Endothelial cell of umbilical vein (primary cell): ENCODE measurements around the gene CCDC47. TPM values are rescaled to one million over a fixed set of nuclear protein-coding genes. Genes with fewer than 3 reads are reported as not detected.

ENCODE experiments used
- BruUV-seq: library from RNA; stranded (reverse); fragments of 400-500 nt; replicated peaks from 2 replicates; lab custom pipeline; 2021; lab: Mats Ljungman, UMichigan
- CTCF ChIA-PET: fragments of 300-600, 350-600 bp; sonication (Branson Sonifier 250); formaldehyde crosslinking; loops from one replicate; lab custom pipeline; 2021; ENCODE audit warnings: antibody characterized with exemption, inconsistent platforms; lab: Charles Lee
- POLR2A ChIA-PET: fragments of 300-600, 350-600 bp; sonication (Branson Sonifier 250); formaldehyde crosslinking; loops from one replicate; lab custom pipeline; 2021; ENCODE audit warnings: antibody characterized with exemption, inconsistent platforms; lab: Charles Lee
- DNase-seq: peaks from one replicate; pipeline ENCODE4 v3.0.0-alpha.2; 2011; ENCODE audit warnings: low read depth, low spot score
- FAIRE-seq: peaks from 2 replicates; lab custom pipeline; 2011; peaks lifted over from hg19 to GRCh38; lab: Jason Lieb, UNC
- H2AFZ ChIP-seq: 2 replicates; pipeline ENCODE4 v1.6.0; 2012; ENCODE audit warnings: low read depth, low read length, control low read depth, inconsistent platforms
- H3K27ac ChIP-seq: 2 replicates; pipeline ENCODE4 v1.5.1; 2011; ENCODE audit warnings: low read depth, mild to moderate bottlenecking, control low read depth, low read length, moderate library complexity; ENCODE audit not compliant: insufficient read depth
- H3K27me3 ChIP-seq, 2 experiments: 2 replicates each; pipeline versions ENCODE4 v1.6.0 to v1.6.1; 2011; ENCODE audit warnings: low read length in 2 of 2, mixed read lengths in 1 of 2; ENCODE audit not compliant: control insufficient read depth in 2 of 2, insufficient read depth in 2 of 2
- H3K36me3 ChIP-seq, 2 experiments: 2 replicates in 1 of 2; 3 replicates in 1 of 2; pipeline ENCODE4 v1.5.1; 2011; ENCODE audit warnings: low read length in 2 of 2, mild to moderate bottlenecking in 1 of 2, moderate library complexity in 1 of 2; ENCODE audit not compliant: control insufficient read depth in 2 of 2, insufficient read depth in 2 of 2; ENCODE audit errors: extremely low read depth in 1 of 2
- H3K4me1 ChIP-seq: 3 replicates; pipeline ENCODE4 v1.5.1; 2011; ENCODE audit warnings: mild to moderate bottlenecking, low read length; ENCODE audit not compliant: control insufficient read depth, insufficient read depth; ENCODE audit errors: extremely low read depth
- H3K4me2 ChIP-seq: 2 replicates; pipeline ENCODE4 v1.6.1; 2011; ENCODE audit warnings: low read length, control low read depth, mixed read lengths; ENCODE audit not compliant: insufficient read depth
- H3K4me3 ChIP-seq, 3 experiments: fragments of 200-600 bp in 1 of 3; sonication (generic), shearing (Covaris generic) in 1 of 3; replicated peaks in 1 of 3; 2 replicates each; pipeline ENCODE4 v1.5.1; 2011 to 2016; ENCODE audit warnings: control low read depth in 3 of 3, low read length in 3 of 3, mild to moderate bottlenecking in 2 of 3, inconsistent platforms in 1 of 3, low read depth in 1 of 3, moderate library complexity in 1 of 3; ENCODE audit not compliant: insufficient read depth in 1 of 3
- H3K79me2 ChIP-seq: 2 replicates; pipeline ENCODE4 v1.6.0; 2012; ENCODE audit warnings: low read length, inconsistent platforms; ENCODE audit not compliant: control insufficient read depth, insufficient read depth
- H3K9ac ChIP-seq: replicated peaks from 2 replicates; pipeline ENCODE3; 2011; ENCODE audit warnings: low read length, control low read depth; ENCODE audit not compliant: insufficient read depth; ENCODE audit errors: extremely low read depth
- H3K9me1 ChIP-seq: replicated peaks from 3 replicates; pipeline ENCODE4 v1.6.0; 2011; ENCODE audit warnings: mild to moderate bottlenecking, low read length; ENCODE audit not compliant: control insufficient read depth, insufficient read depth; ENCODE audit errors: extremely low read depth
- H3K9me3 ChIP-seq: replicated peaks from 2 replicates; pipeline ENCODE4 v1.5.1; 2012; ENCODE audit warnings: low read length, inconsistent platforms; ENCODE audit not compliant: control insufficient read depth, insufficient read depth
- H4K20me1 ChIP-seq: replicated peaks from 2 replicates; pipeline ENCODE3; 2011; ENCODE audit warnings: mild to moderate bottlenecking, low read length; ENCODE audit not compliant: control insufficient read depth, insufficient read depth; ENCODE audit errors: extremely low read depth
- CTCF ChIP-seq, 2 donors: IDR thresholded peaks; 1 replicate in 1 of 2; 2 replicates in 1 of 2; pipeline ENCODE4 v1.5.1; 2011; ENCODE audit warnings: low read length in 2 of 2, mild to moderate bottlenecking in 2 of 2, moderate library complexity in 2 of 2, control low read depth in 1 of 2, inconsistent platforms in 1 of 2, low read depth in 1 of 2; ENCODE audit not compliant: insufficient read depth in 1 of 2; ENCODE audit errors: extremely low read depth in 1 of 2
- EZH2 ChIP-seq: IDR thresholded peaks from 2 replicates; pipeline ENCODE4 v1.6.1; 2012; ENCODE audit warnings: borderline replicate concordance, low read depth, mild to moderate bottlenecking, moderate library complexity, low read length, inconsistent platforms; ENCODE audit not compliant: severe bottlenecking
- FOS ChIP-seq: IDR thresholded peaks from 2 replicates; pipeline ENCODE4 v1.6.1; 2011; ENCODE audit warnings: mild to moderate bottlenecking, low read length, moderate library complexity, borderline replicate concordance; ENCODE audit not compliant: insufficient read depth
- GATA2 ChIP-seq: IDR thresholded peaks from 2 replicates; pipeline ENCODE4 v1.7.0; 2011; ENCODE audit warnings: low read depth, mild to moderate bottlenecking, moderate library complexity, mixed read lengths, low read length; ENCODE audit not compliant: insufficient read length, insufficient read depth
- JUN ChIP-seq: IDR thresholded peaks from 2 replicates; pipeline ENCODE4 v1.6.1; 2011; ENCODE audit warnings: borderline replicate concordance, low read depth; ENCODE audit not compliant: insufficient read length, insufficient read depth
- MAX ChIP-seq: IDR thresholded peaks from 2 replicates; pipeline ENCODE4 v1.6.1; 2011; ENCODE audit not compliant: insufficient read depth, insufficient read length
- MYC ChIP-seq: IDR thresholded peaks from one replicate; pipeline ENCODE4 v1.6.1; 2011; ENCODE audit warnings: mild to moderate bottlenecking, low read depth, low read length
- POLR2A ChIP-seq: IDR thresholded peaks from 2 replicates; pipeline ENCODE4 v1.6.1; 2012; ENCODE audit warnings: low read depth, mild to moderate bottlenecking, control low read depth, low read length
- POLR2AphosphoS5 ChIP-seq: IDR thresholded peaks from 2 replicates; pipeline ENCODE4 v1.6.1; 2012; ENCODE audit warnings: low read depth, mild to moderate bottlenecking, control low read depth, low read length, moderate library complexity; ENCODE audit not compliant: insufficient read depth
- dilution Hi-C: fragments of 300-500 bp; cut with MboI; formaldehyde crosslinking; loops from one replicate; pipeline ENCODE4 v1.15.0; 2019; ENCODE audit warnings: low sequenced_read_pairs; ENCODE audit not compliant: extremely low pct_ligation_motif_present
- intact Hi-C: fragments of 100-400 bp; cut with micrococcal nuclease; formaldehyde crosslinking; loops from one replicate; pipeline ENCODE4 v1.10.0; 2022
- polyA plus RNA-seq, 4 experiments: library from polyadenylated mRNA; depleted of rRNA in 3 of 4; stranded (reverse) in 3 of 4; unstranded in 1 of 4; fragments of >200 nt; gene quantifications; 2 replicates each; pipeline versions ENCODE4 v1.2.1 to v1.2.3, GENCODE V29; 2011 to 2012; ENCODE audit warnings: missing spikeins in 1 of 4
- total RNA-seq: library from RNA; stranded (reverse); gene quantifications from 2 replicates; pipeline ENCODE4 v1.2.3, GENCODE V29; 2021

CCDC47 gene
- total and polyA plus RNA-seq, 2 donors (not counting 3 experiments of a cell fraction or from before 2014, with no cell fraction given): 21.7 to 76.5 TPM

- BruUV-seq: no TSS peak
- Histone ChIP-seq H4K20me1 (no peaks in the 10 kb centered on the region), H3K9me1 (no peaks in the 10 kb centered on the region), H3K9me3 (no peaks in the 10 kb centered on the region), H2AFZ (no peak overlapping the region), H3K4me1 (peaks cover 8% of the 10 kb centered on the region), H3K79me2 (no peaks in the 10 kb centered on the region), H3K4me2 (no peak overlapping the region), H3K9ac (no peak overlapping the region), H3K27me3 (no peaks in the 10 kb centered on the region), H3K4me3 (no peak overlapping the region), H3K27ac (no peak overlapping the region), H3K36me3 (peaks cover 0 to 17% of the 10 kb centered on the region in 2 experiments)
- CTCF ChIA-PET: interaction anchor here (1.1 to 2.6 kb wide), 4 partner anchors 11 to 283 kb away, joined by 3 to 16 read pairs (median 10); no protein-coding TSS in a partner anchor
- intact Hi-C loops (no loop called here), dilution Hi-C loops (no loop called here)
- DNase-seq (no peak), FAIRE-seq (no peak)
- TF ChIP-seq MYC: no peak
- TF ChIP-seq POLR2AphosphoS5: no peak
- TF ChIP-seq CTCF (IDR thresholded peaks at IDR 0.05; ENCODE audit: extremely low read depth in 1 of 2, insufficient read depth in 1 of 2, low read depth in 1 of 2, low read length in 2 of 2): no peak
- TF ChIP-seq JUN: no peak
- no peak for TF ChIP-seq FOS
- POLR2A ChIA-PET: no interaction called here
Measured at GRCh38 chr17:63709110-63709509, 64.3 kb downstream of the CCDC47 start.

GRCh38 chr17:63707151-63707550, 66.2 kb downstream of the CCDC47 start:
- Histone ChIP-seq H3K9me3 (no peaks in the 10 kb centered on the region), H3K36me3 (peaks cover 0 to 23% of the 10 kb centered on the region in 2 experiments), H3K27ac (no peak overlapping the region), H2AFZ (no peak overlapping the region), H3K4me3 (no peak overlapping the region), H3K4me2 (no peak overlapping the region), H3K79me2 (peaks cover under 1% of the 10 kb centered on the region), H3K4me1 (peaks cover 8% of the 10 kb centered on the region), H4K20me1 (no peaks in the 10 kb centered on the region), H3K9ac (no peak overlapping the region), H3K9me1 (no peaks in the 10 kb centered on the region), H3K27me3 (no peaks in the 10 kb centered on the region)
- intact Hi-C loops: no loop called here
- DNase-seq: no peak
- FAIRE-seq: no peak
- BruUV-seq: no TSS peak
- POLR2A ChIA-PET: no interaction called here
- CTCF ChIA-PET: no interaction called here
- TF ChIP-seq EZH2 (no peak), POLR2AphosphoS5 (no peak), MAX (no peak), POLR2A (no peak), MYC (no peak), GATA2 (no peak), FOS (no peak), CTCF (IDR thresholded peaks at IDR 0.05; ENCODE audit: extremely low read depth in 1 of 2, insufficient read depth in 1 of 2, low read depth in 1 of 2, low read length in 2 of 2) (no peak), JUN (no peak)
- dilution Hi-C loops: no loop called here
